HepG2 (cell line): Measurements from ENCODE around the gene CPA5. TPM values are rescaled to one million over a fixed set of nuclear protein-coding genes. Genes with fewer than 3 reads are reported as not detected.

Experiments
- FOSL2 ChIP-seq: sonication (generic); formaldehyde crosslinking; IDR thresholded peaks from 2 replicates; pipeline ENCODE4 v1.4.0; 2020; ENCODE audit warnings: missing genetic modification reagents
- SAP130 ChIP-seq: IDR thresholded peaks from 2 replicates; pipeline ENCODE4 v1.6.1; 2016; ENCODE audit warnings: low read depth
- SRSF9 ChIP-seq: fragments of 200-400 bp; formaldehyde crosslinking; IDR thresholded peaks from 2 replicates; pipeline ENCODE4 v1.6.1; 2018; ENCODE audit warnings: borderline replicate concordance, mild to moderate bottlenecking, low read depth, low read length; ENCODE audit not compliant: insufficient read depth, poor library complexity, severe bottlenecking
- TSC22D2 ChIP-seq: sonication (generic); formaldehyde crosslinking; IDR thresholded peaks from 2 replicates; pipeline ENCODE4 v1.5.1; 2020; ENCODE audit warnings: missing genetic modification reagents, mild to moderate bottlenecking, borderline replicate concordance
- polyA plus RNA-seq, 8 experiments: library from polyadenylated mRNA; depleted of rRNA in 3 of 8; stranded (reverse) in 7 of 8; unstranded in 1 of 8; fragments of >200 nt; fragmentation: Illumina TruSeq in 4 of 8; extraction: Trizol in 4 of 8; gene quantifications; 2 replicates each; pipeline versions ENCODE4 v1.2.1 to v1.2.3, GENCODE V29; 2011 to 2016; ENCODE audit warnings: low read depth in 4 of 8, missing spikeins in 1 of 8, mixed read lengths in 1 of 8; ENCODE audit not compliant: insufficient read depth in 1 of 8
- total RNA-seq, 5 experiments: library from RNA; depleted of rRNA; stranded (reverse); fragments of >200 nt; fragmentation: Illumina TruSeq; extraction: Trizol; gene quantifications; 2 replicates each; pipeline ENCODE4 v1.2.3, GENCODE V29; 2016; ENCODE audit warnings: low read depth in 1 of 5
- TF ChIP-seq, protein P1 (sequence below): sonication (generic); formaldehyde crosslinking; IDR thresholded peaks from 2 replicates; pipeline ENCODE4 v1.4.0; 2020; ENCODE audit warnings: mild to moderate bottlenecking, missing genetic modification reagents, borderline replicate concordance
- TF ChIP-seq, protein P2 (sequence below): sonication (generic); formaldehyde crosslinking; IDR thresholded peaks from 2 replicates; pipeline ENCODE4 v1.4.0; 2020; ENCODE audit warnings: missing genetic modification reagents

CPA5 gene
- total and polyA plus RNA-seq, 2 of the 13 experiments (the other 11 are each of a cell fraction or from before 2014, with no cell fraction given) = 0.48 TPM; not detected in 1

DNA sequence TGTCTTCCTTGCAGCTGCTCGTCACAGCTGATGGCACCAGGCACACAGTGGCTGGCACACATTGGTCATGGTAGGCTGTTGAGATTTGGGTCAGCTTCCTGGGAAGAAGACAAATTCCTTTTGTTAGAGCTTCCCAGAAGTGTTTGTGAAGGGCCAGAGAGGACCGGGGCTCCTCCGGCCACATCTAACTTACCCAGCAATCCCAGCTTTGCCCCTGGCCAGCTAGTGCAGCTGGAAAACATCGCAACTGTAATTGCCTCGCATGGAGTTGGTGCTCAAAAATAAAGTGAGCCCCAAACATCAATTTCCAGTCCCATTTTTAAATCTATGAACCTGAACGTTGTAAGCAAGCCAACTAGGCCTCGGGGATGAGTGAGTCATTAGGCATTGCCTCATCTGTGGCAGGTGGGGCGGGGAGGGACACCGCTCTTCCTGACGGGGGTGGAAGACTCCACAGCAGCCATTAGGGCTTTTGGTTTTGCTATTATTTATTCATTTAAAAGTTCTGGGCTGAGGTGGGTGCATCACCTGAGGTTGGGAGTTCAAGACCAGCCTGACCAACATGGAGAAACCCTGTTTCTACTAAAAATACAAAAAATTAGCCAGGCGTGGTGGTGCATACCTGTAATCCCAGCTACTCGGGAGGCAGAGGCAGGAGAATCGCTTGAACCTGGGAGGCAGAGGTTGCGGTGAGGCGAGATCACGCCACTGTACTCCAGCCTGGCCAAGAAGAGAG lies 12.4 kb downstream of the CPA5 start (continued):
- TF ChIP-seq, protein P1, sequence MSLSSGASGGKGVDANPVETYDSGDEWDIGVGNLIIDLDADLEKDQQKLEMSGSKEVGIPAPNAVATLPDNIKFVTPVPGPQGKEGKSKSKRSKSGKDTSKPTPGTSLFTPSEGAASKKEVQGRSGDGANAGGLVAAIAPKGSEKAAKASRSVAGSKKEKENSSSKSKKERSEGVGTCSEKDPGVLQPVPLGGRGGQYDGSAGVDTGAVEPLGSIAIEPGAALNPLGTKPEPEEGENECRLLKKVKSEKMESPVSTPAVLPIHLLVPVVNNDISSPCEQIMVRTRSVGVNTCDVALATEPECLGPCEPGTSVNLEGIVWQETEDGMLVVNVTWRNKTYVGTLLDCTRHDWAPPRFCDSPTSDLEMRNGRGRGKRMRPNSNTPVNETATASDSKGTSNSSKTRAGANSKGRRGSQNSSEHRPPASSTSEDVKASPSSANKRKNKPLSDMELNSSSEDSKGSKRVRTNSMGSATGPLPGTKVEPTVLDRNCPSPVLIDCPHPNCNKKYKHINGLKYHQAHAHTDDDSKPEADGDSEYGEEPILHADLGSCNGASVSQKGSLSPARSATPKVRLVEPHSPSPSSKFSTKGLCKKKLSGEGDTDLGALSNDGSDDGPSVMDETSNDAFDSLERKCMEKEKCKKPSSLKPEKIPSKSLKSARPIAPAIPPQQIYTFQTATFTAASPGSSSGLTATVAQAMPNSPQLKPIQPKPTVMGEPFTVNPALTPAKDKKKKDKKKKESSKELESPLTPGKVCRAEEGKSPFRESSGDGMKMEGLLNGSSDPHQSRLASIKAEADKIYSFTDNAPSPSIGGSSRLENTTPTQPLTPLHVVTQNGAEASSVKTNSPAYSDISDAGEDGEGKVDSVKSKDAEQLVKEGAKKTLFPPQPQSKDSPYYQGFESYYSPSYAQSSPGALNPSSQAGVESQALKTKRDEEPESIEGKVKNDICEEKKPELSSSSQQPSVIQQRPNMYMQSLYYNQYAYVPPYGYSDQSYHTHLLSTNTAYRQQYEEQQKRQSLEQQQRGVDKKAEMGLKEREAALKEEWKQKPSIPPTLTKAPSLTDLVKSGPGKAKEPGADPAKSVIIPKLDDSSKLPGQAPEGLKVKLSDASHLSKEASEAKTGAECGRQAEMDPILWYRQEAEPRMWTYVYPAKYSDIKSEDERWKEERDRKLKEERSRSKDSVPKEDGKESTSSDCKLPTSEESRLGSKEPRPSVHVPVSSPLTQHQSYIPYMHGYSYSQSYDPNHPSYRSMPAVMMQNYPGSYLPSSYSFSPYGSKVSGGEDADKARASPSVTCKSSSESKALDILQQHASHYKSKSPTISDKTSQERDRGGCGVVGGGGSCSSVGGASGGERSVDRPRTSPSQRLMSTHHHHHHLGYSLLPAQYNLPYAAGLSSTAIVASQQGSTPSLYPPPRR (CRISPR knock-in tag) = no peak
- peak; percentile 97 for TF ChIP-seq FOSL2 (CRISPR knock-in tag)
- TF ChIP-seq TSC22D2 (CRISPR knock-in tag) = no peak
- TF ChIP-seq SRSF9 = no peak
- TF ChIP-seq, protein P2, sequence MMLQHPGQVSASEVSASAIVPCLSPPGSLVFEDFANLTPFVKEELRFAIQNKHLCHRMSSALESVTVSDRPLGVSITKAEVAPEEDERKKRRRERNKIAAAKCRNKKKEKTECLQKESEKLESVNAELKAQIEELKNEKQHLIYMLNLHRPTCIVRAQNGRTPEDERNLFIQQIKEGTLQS (CRISPR knock-in tag) = peak; percentile 72; the same call in 1 of the 2 replicates
- TF ChIP-seq SAP130 (CRISPR knock-in tag) = 0 out of 2 replicates have a peak, but pooled peaks have one; percentile 19
- TF ChIP-seq, all 625 proteins: peak for 15
